Body of pancreas (tissue), 4 donors: ENCODE measurements around the gene PARL. TPM values are rescaled to one million over a fixed set of nuclear protein-coding genes. Genes with fewer than 3 reads are reported as not detected.

Source experiments
- ATAC-seq: fragments of 150-250 bp; one replicate; pipeline ENCODE4 v1.9.1; 2016
- DNase-seq, 4 donors: peaks; one replicate each; pipeline ENCODE4 v3.0.0-alpha.2; 2019
- H3K27ac ChIP-seq, 4 donors: fragments of 200-600 bp; sonication (generic); 1 replicate in 3 of 4; 2 replicates in 1 of 4; pipeline versions ENCODE4 v1.5.1 to v1.6.1; 2016 to 2019; ENCODE audit warnings: mild to moderate bottlenecking in 1 of 4, mixed read lengths in 1 of 4, moderate library complexity in 1 of 4
- H3K27me3 ChIP-seq, 2 donors: fragments of 200-600 bp; sonication (generic); one replicate each; pipeline ENCODE4 v1.6.0; 2016; ENCODE audit warnings: mild to moderate bottlenecking in 1 of 2
- H3K36me3 ChIP-seq, 2 donors: fragments of 200-600 bp; sonication (generic); replicated peaks in 1 of 2; 2 replicates each; pipeline ENCODE4 v1.5.1; 2016; ENCODE audit warnings: low read depth in 2 of 2; ENCODE audit not compliant: insufficient read depth in 1 of 2
- H3K4me1 ChIP-seq: fragments of 200-600 bp; sonication (generic); one replicate; pipeline ENCODE4 v1.6.0; 2016
- H3K4me3 ChIP-seq, 2 donors: fragments of 200-600 bp; sonication (generic); 1 replicate in 1 of 2; 2 replicates in 1 of 2; pipeline ENCODE4 v1.5.1; 2016 to 2019
- H3K9me3 ChIP-seq, 3 donors: fragments of 200-600 bp; sonication (generic); 1 replicate in 2 of 3; 2 replicates in 1 of 3; pipeline ENCODE4 v1.5.1; 2016
- POLR2A ChIP-seq, 3 donors: fragments of 450-650 bp; IDR thresholded peaks; one replicate each; pipeline ENCODE4 v1.6.1; 2016; ENCODE audit warnings: antibody characterized with exemption in 3 of 3, mild to moderate bottlenecking in 2 of 3
- WGBS, 2 donors: methylation state at CpG; one replicate each; pipeline ENCODE4 v1.1.5; 2017; 5-methylcytosine and 5-hydroxymethylcytosine counted together
- intact Hi-C: fragments of 100-400 bp; cut with DNase I; formaldehyde crosslinking; loops from one replicate; pipeline ENCODE4 v1.15.1; 2023
- total RNA-seq, 2 donors: library from RNA; depleted of rRNA; stranded (reverse); fragments of >200 nt; gene quantifications; one replicate each; pipeline ENCODE4 v1.1.0, GENCODE V29; 2016
- TF ChIP-seq, protein P1 (sequence below), 7 experiments: fragments of 450-650 bp in 4 of 7; fragments of 200-600 bp in 3 of 7; sonication (generic) in 3 of 7; IDR thresholded peaks; one replicate each; pipeline ENCODE4 v1.5.1; 2016 to 2019; ENCODE audit warnings: antibody characterized with exemption in 7 of 7

Gene PARL
- total RNA-seq, 2 donors from 2014 or later = 25.4 to 34.6 TPM

- no peaks in the 10 kb centered on the region for H3K9me3 ChIP-seq
- DNase-seq (no peak), ATAC-seq (no peak)
- no peaks in the 10 kb centered on the region for H3K36me3 ChIP-seq
- no peaks in the 10 kb centered on the region for H3K27me3 ChIP-seq
- H3K4me3 ChIP-seq = no peak overlapping the region
- no peaks in the 10 kb centered on the region for H3K4me1 ChIP-seq
- intact Hi-C loops = no loop called here
- H3K27ac ChIP-seq = no peak overlapping the region
- no peak for TF ChIP-seq POLR2A (IDR thresholded peaks at IDR 0.05)
- TF ChIP-seq, protein P1, sequence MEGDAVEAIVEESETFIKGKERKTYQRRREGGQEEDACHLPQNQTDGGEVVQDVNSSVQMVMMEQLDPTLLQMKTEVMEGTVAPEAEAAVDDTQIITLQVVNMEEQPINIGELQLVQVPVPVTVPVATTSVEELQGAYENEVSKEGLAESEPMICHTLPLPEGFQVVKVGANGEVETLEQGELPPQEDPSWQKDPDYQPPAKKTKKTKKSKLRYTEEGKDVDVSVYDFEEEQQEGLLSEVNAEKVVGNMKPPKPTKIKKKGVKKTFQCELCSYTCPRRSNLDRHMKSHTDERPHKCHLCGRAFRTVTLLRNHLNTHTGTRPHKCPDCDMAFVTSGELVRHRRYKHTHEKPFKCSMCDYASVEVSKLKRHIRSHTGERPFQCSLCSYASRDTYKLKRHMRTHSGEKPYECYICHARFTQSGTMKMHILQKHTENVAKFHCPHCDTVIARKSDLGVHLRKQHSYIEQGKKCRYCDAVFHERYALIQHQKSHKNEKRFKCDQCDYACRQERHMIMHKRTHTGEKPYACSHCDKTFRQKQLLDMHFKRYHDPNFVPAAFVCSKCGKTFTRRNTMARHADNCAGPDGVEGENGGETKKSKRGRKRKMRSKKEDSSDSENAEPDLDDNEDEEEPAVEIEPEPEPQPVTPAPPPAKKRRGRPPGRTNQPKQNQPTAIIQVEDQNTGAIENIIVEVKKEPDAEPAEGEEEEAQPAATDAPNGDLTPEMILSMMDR (IDR thresholded peaks at IDR 0.05) = no peak
- WGBS, 2 donors = 91 to 100% methylated on average over 3 of the region's 3 CpGs
Observed at GRCh38 chr3:183927059-183927458, 42.4 kb upstream of the PARL start.

DNA sequence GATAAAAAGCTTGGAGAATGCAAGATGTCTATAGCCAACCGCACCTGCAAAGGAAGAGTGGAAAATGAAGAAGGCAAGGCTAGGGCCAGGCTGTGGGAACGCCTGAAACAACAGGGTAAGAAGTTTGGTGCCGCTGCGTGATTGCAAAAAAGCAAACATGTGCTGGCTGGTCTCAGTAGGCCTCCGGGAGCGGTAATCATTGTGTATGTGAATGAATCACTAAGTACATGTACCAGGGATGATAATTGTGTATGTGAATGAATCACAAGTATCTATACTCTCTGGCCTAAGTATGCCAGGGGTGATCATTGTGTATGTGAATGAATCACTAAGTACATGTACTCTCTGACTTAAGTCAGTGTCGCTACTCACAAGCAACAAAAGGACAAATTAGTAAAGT, 40.3 kb upstream of the PARL start:
- intact Hi-C loops = no loop called here
- ATAC-seq (no peak), DNase-seq (no peak)
- Histone ChIP-seq H3K36me3 (no peaks in the 10 kb centered on the region), H3K27ac (no peak overlapping the region), H3K4me3 (no peak overlapping the region), H3K9me3 (no peaks in the 10 kb centered on the region), H3K4me1 (no peaks in the 10 kb centered on the region), H3K27me3 (no peaks in the 10 kb centered on the region)
- no peak for TF ChIP-seq POLR2A (IDR thresholded peaks at IDR 0.05)
- TF ChIP-seq, protein P1 (IDR thresholded peaks at IDR 0.05) = no peak
- WGBS, 2 donors = 92 to 93% methylated on average over 7 of the region's 7 CpGs

DNA sequence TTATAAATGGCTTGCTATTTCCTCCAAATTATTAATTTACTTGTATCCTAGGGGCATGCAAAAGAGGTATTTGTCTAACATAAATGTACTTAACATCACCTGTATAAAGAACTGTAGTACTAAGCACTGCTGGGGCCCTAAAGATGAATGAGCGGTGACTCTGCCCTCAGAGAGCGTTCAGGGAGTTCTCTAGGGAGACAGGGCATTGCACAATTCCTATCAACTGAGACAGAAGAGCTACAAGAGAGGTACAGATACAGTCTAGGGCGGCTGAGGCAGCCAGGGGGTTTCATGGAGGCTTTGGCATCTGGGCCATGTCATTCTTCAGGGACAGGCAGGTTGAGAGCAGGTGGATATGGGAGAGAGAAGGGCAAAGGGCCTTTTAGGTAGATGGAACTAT, 39.9 kb upstream of the PARL start:
- intact Hi-C loops = no loop called here
- H3K9me3 ChIP-seq = no peaks in the 10 kb centered on the region
- H3K36me3 ChIP-seq = no peaks in the 10 kb centered on the region
- no peaks in the 10 kb centered on the region for H3K27me3 ChIP-seq
- ATAC-seq (no peak), DNase-seq (no peak)
- H3K27ac ChIP-seq = no peak overlapping the region
- H3K4me3 ChIP-seq = no peak overlapping the region
- TF ChIP-seq POLR2A (IDR thresholded peaks at IDR 0.05) = no peak
- TF ChIP-seq, protein P1 (IDR thresholded peaks at IDR 0.05) = no peak
- H3K4me1 ChIP-seq = no peaks in the 10 kb centered on the region
- 85 to 91% methylated on average over 3 of the region's 3 CpGs for WGBS, 2 donors

DNA sequence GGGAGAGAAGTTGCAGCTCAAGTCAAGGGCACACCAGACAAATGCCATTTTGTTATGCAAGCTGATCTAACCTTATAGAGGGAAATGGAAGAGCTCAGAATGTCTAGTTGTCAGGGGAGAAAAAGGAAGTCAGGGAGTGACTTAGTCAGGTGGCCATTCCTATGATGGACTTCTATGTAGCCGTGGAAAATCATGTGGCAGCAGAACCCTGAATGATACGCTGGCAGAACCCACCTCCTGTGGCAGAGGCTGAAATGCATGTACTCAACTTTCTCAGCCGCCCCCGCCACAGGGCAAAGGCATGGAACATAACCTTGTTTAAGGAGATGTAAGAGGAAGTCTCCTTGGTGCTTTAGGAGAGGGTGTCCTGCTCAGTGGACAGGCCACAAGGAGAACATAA, 37.7 kb upstream of the PARL start:
- intact Hi-C loops = no loop called here
- Histone ChIP-seq H3K9me3 (no peaks in the 10 kb centered on the region), H3K4me1 (no peaks in the 10 kb centered on the region), H3K27ac (no peak overlapping the region), H3K36me3 (no peaks in the 10 kb centered on the region), H3K4me3 (no peak overlapping the region), H3K27me3 (no peaks in the 10 kb centered on the region)
- DNase-seq (no peak), ATAC-seq (no peak)
- TF ChIP-seq POLR2A (IDR thresholded peaks at IDR 0.05) = no peak
- TF ChIP-seq, protein P1 (IDR thresholded peaks at IDR 0.05) = no peak
- 88 to 96% methylated on average over 4 of the region's 4 CpGs for WGBS, 2 donors

DNA sequence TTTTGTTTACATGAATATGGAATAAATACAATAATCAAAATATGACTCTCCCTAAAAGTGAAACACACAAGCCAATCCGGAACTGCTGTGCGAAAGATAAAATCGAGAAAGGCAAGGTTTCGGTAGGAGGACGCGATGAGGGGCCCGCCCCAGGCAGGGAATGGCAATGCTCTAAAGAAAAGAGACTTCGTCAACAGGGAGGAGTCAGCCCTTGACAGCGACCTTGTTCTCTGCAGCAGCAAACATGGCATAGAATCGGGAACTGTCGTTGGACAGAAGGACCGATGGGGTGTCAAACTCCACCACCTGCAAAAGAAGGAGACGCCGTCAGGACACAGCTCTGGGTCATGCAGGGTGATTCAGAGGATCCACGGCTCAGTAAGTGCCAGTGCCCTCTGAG, 36.4 kb upstream of the PARL start:
- no peaks in the 10 kb centered on the region for H3K27me3 ChIP-seq
- H3K9me3 ChIP-seq = no peaks in the 10 kb centered on the region
- no peak overlapping the region for H3K27ac ChIP-seq
- peaks cover 7% of the 10 kb centered on the region for H3K4me1 ChIP-seq
- no peaks in the 10 kb centered on the region for H3K36me3 ChIP-seq
- intact Hi-C loops = no loop called here
- no peak for DNase-seq
- no peak for ATAC-seq
- TF ChIP-seq POLR2A (IDR thresholded peaks at IDR 0.05) = no peak
- TF ChIP-seq, protein P1 (IDR thresholded peaks at IDR 0.05) = no peak
- no peak overlapping the region for H3K4me3 ChIP-seq
- WGBS, 2 donors = 88 to 93% methylated on average over 14 to 15 of the region's 15 CpGs
